NCI-H1417 (cell line): Measurements from ENCODE around the gene SMYD3.

Experiments
- DNase-seq, 3 experiments: peaks; one replicate each; lab custom pipeline; 2025; lab: John Stamatoyannopoulos, UW

SMYD3 gene

DNA sequence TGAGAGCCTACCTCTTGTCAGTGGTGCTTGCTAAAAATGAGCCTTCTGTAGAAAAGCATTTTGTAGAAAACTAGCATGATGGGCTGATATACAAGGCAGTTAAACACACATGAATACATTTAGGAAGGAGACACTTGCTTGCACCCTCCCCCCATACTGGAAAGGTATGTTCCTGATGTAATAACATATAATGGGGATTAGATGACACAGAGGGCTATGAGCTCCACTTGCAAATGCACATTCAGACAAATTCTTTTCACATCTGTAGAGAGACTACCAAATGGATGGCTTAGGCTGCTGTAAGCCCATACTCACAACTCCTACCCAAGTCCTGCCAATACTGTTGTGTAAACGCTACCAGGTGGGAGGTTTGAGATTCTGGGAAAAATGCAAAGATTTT is 634.0 kb downstream of the SMYD3 start:
- no peak for DNase-seq

DNA sequence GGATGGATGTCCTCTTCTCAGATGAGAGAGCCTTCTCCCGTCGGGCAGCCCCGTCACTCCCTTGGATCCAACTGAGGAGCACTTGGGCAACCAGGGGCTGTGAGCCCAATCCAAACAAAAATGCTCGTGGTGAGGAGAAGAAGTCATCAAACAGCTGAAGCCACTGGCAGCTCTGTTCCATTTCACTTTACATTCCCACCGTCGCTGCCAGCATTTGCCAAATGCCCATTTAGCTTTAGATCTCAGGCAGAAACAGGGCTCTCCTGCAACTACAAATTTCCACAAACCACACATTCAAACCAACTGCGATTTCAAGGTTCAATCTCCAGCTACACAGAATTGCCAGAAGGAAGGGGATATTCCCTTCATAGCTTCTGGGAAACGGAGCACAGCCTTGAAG is 634.6 kb downstream of the SMYD3 start:
- no peak for DNase-seq

DNA sequence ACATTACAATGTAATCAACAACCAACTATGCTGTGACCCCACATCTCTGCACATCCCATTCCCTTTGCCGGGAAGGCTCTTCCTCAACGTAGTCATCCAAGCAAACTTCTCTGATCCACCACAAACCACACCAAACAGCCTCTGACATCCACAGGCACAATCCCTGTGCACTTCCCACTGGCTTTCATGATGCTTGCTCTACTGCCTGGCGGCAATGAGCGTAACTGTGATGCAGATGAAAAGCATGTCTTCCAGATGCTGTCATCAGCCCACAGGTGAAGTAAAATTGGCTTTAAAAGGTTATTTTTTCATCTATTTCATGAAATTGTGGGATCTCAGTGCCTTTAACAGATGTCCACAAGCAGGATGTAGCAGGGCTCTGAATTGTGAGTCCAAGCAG is 635.2 kb downstream of the SMYD3 start:
- no peak for DNase-seq

DNA sequence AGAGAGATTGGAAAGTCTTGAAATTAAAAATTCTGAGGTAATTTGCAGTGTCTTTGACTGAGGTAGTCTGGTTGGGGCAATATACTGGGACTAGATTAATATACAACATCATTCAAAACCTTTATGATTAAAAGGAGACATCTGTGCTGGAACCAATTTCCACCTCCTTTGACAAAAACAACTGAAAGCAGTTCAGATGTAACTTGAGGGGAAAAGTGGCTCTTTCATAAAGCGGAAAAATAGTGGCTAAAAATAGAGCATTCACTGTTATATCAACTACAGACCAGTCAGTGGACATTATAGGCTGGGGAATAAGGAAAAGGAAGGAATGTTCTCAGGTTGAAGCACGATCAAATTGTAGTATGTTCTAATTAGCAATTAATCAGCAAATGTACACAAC is 635.9 kb downstream of the SMYD3 start:
- no peak for DNase-seq

DNA sequence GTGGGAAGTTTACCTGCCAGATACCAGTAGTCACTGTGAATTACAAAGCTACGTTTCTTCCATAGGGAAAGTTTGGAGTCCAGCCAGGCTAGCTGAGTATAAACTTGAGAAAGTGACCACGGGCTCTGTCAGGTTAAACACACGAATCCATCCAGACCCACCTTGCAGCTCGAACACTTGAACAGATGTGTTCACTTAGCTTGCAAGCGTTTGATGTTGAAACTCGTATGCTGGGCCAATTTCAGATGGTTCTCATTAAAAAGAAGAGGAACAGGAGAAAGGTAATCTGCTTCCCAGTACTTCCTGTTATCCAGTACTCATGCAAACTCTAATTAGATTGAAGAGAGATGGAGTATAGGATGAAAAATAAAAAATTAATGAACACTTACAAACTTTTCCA is 636.4 kb downstream of the SMYD3 start:
- no peak for DNase-seq

DNA sequence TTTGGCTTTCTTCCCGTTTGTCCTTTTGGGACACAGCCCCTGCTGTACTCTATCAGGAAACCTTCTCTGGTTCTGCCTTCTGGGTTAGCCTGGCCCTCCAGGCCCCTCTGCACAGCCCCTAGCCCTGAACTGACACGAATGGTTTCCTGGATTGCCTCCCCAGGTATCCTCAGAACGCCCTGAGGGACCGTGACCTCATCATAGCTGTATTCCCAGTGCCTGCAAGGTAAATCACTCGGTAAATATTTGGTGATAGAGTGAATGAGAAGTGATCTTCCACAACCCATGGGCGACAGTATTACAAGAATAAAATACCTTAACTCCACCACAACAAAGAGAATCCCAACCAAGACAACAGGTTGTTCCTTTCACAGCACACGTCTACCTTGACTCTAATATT is 637.2 kb downstream of the SMYD3 start:
- DNase-seq, result peak in 2 of 3 experiments; percentile 10 to 19

DNA sequence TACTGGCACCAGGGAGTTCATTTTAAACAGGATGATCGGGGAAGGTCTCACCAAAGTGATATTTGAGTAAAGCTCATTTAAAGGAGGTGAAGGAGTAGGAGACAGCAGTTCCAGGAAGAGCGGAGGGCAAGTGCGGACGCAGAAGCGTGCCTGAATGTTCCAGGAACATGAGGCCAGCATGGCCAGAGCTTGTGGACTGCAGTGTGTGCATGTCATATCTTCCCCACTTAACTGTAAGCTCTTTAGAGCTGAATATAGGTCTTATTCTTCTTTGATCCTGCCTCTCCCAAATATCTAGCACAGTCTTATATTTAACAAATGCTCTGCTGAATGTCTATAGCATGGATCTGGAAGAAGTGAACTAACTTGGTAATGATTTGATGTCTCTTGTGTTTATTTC is 639.3 kb downstream of the SMYD3 start:
- no peak for DNase-seq

DNA sequence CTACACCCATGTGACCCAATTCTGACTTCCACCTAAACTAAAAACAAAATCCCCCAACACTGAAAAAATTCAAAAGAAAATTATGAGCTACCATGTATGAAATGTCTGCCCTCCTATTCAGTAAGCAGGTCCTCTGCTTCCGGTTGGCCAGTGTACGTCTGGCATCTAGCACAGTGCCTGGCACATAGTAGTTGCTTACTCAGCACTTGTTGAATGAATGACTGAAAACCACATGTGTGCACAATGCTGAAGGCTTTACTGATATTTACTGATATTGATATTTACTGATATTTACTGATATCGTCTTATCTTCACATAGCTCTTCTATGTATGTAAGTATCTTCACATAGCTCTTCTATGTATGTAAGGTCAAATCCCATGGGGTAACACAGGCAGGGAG is 642.2 kb downstream of the SMYD3 start:
- no peak for DNase-seq

DNA sequence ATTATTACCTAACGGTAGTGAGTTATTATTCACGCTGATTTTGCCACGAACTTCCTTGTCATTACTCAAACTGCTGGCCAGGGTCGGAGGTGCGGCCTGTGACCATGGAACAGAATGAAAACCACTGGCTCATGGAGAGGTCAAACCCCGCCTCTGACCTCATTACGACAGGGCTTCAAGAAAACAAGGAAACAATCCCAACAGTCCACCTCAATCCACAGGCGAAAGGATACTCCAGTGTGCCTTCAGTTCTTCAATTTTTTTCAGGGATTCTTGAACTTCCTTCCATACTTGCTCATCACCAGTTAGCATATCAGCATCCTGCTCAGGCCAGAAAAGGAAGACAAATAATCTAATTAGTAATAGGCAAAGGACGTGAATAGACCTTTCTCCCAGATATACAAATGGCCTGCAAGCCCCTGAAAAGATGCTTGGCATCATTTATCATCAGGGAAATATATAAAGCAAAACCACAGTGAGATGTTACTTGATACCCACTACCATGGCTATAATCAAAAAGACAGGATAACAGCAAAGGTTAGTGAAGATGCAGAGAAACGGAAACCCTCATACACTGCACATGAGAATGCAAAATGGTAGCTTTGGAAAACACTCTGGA is 643.4 kb downstream of the SMYD3 start:
- DNase-seq, result no peak

DNA sequence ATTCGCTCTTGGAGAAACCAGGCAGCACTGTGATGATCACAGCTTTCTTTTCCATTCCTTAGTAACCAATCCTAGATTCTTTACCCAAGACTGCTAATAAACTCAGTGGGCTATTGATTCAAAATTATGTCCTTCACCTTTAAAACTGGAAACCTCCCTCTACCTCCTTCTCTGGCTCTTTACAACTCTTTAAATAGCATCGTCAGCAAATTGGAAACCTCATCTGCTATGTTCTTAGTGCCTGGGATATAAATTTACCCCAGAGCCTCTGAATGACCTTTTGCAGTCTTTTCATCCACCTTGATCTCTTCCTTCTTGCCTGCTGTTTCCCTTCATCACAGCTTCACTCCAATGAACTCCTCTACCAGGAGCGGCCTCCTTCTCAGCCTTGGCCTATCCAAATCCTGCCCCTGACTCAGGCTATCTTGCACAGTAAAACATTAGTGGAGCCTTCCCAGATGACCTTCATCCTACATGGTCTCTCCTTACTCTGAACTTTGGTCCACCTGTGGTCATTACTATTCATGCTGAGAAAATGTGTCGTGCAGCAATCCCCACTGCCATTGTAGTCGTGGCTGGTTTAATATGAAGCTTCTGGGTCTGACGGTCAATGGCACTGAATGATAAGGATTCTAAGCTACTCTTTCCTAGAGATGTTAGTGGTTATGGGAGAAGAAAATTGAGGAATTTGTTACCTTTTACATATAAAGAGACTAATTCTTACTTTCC is 644.1 kb downstream of the SMYD3 start:
- DNase-seq, result no peak

DNA sequence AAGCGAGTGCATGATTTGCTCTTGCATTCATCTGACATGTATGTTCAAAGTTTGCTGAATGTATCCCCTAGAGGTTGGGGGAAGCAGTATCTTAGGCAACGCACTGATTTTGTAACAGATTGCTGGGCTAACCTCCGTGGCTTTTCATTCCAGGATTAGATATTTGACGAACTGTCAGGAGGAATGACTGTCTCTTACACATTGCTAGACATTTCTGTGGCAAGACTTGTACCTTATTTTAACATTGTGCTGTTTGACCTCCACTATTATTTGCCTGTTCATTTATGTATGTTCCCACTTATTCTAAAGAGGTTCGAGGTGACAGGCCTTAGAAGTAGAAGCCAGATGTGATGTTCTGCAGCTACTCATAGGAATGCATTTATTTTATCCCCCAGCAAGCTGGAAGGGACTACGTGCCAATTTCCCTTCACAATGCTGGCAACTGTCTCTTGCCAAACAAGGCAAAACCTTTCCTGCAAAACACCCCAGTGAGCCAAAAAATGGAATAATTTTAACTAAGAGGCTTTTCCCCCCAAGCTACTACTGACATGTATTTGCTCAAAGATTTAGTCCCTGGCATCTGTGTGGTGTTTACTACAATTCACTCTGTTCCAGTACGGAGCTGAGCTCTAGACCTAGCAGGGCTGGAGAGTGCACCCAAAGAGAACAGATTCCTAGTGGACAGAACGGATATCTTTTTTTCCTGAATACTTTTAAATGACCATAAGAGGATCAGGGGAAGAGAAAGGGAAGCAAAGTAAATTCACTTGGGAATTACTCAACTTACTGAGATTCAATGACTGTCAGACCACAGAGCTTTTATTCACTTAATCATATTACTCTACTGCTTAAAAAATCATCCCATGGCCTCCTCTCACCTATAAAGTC is 646.2 kb downstream of the SMYD3 start:
- no peak for DNase-seq

DNA sequence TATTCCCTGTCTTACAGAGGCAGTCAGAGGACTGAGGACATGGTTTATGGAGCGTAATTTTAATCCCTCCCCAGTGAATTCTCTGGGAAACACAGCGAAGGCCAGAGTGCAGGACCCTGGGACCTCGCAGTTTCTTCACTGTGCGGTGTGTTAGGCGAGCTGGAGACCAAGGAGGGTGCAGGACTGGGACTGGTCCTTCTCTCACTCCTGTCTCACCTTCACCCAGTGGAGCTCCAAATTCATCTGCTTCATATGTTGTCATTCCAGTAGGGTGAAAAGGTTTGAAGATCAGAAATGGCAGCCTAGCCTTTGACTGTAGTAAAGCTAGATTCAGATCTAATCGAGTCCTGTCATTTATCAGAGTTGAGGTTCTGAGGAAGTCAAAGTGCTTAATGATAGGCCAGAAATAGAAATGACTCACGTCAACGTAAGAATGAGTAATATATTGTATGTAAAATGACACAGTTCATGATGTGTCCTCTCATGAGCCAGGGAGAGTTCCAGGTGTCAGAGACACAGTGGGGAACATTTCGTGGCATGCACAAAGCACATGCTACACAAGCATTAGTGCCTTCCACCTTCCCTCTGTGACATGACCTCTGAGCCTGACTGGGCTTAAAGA is 647.5 kb downstream of the SMYD3 start:
- no peak for DNase-seq

DNA sequence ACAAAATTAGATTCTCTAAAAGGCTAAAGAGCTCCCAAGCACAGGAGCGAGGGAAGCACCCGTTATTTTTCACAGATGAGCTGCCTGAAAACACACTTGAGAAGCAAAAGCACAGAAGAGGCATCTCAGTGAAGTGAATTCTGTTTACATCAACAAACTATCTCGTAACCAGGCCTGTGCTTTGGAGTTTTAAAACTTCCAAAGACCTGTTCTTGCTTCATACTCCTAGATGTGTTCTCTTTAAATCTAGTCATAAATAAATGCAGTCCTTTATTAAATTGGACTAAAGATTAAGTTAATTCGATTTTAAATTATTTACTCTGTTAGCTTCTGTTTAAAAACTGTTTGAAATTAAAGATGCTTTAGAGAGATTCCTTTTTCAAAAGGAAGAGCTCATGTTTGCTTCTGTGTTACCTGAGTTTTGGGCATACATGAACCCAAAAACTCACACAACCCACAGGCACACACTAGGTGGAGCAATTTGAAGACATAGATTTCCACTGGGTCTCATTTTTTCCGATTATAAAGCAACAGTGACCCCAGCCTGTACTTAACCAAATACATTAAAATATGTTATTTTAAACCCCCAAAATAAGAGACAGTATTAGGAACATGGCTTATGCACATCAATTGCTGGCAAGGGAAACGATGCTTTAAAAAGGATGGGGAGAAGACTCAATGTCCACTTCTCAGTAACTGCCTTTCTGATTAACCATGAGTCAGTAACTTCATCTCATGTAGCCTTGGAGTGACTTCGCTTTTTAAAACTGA is 648.2 kb downstream of the SMYD3 start:
- peak in 1 of 3 experiments; percentile 45 for DNase-seq

DNA sequence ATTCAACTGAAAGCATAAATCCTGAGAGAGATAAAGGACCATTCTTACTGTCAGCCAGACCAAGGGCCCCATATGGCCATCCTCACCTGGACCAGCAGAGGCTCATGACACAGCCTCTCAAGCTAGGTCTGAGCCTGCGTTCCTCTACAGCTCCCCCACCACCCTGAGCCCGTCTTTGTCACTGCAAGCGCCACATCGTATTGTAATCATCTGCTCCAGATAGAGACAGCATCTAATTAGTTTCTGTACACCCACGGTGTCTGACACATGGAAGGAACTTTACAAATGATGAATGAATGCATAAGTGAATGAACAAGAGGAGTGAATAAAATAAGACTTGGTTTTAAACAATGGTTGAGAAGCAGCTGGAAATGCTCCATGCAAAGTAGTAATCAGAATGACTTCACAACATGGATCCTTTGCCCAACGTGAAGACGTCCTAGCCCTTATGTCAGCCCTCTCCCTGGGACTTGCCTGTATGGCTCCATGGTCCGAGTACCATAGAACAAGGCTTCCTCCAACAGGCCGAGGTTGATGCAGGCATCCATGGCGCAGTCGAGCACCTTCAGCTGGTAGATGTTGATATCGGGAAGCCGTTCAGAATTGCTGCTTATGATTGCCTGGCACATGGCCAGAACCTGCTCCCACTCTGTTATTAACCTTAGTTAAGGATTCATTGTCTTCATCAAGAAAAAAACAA is 648.9 kb downstream of the SMYD3 start:
- DNase-seq, result peak; percentile 7 to 86 (median 34)

DNA sequence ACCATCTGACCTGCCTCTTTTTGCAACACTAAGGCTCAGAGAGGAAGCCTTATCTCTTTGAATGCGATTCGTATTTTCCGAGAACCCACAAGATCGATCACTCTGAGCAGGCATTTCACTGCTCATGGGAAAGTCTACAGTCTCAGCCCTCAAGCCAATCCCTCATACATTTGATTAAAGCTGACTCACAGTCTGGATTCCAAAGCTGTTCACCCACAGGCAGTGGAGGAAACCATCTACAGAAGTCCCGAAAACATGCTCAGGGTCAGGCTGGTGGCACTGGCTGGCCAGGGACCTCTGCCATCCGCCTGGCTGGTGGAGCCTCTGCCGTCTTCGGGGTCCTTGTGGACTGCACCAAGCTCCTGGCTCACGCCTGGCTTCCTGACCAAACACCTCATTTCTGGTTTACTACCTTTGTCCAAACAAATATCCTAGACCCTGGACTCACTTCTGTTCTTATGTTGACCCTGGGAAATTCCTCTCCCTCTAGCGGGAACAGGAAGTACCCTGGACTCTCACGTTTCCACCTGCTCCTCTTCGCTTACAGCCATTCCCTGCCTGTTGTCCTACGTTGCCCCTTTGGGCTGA is 650.0 kb downstream of the SMYD3 start:
- no peak for DNase-seq

DNA sequence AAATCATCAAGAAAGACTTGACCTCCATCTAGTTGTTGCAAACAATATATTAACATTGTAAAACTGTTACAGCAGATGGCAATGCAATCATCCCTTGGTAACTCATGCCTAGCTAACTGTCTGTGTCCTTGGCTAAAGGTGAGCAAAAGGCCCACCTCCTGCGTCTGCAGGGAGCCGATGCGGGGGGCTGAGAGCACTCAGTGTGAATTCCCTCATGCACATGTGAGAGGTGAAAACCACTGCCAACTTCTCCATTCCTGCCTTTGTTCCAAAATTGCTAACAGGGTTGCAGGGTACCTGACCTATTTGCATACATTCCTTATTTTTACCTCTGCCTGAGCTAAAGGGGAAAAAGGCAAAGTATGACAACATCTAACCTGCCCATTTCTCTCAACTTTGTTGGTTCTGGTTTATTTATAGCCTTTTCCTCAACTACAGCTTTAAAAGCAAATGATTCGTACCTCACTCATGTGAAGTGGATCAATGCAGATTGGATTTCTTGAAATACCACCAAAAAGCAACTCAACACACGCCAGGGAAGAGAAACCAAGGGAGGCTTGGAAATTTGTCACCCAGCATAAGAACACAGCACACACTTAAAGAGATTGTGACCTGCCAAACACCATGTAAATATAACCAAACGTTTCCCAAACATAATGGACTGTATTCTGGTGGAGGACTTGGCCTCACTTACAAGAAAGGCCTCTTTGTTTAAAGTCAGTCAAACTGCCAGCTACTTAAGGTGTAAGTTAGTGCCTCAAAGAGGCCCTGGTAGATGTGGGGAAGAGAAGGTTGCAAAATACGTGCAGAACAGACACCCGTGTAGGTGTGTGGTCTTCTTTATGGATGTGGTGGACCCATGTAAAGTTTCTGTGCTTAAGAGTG is 651.0 kb downstream of the SMYD3 start:
- DNase-seq, result no peak

DNA sequence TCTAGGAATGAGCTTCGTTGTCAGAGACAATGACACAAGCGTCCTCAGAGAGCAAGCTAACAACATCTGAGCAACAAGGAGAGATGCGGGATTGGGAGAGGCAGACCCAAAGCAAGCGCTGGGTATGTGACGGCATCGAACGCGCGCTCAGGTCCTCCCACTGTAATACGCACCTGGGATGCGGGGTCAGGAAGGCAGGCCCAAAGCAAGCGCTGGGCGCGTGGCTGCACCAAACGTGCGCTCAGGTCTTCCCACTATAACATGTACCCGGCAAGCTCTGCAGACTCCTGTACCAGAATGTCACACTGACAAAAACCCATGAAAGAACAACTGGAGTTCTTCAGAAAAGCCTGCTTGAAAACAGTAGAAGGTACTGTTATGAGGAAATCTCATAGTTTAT is 653.8 kb downstream of the SMYD3 start:
- no peak for DNase-seq

DNA sequence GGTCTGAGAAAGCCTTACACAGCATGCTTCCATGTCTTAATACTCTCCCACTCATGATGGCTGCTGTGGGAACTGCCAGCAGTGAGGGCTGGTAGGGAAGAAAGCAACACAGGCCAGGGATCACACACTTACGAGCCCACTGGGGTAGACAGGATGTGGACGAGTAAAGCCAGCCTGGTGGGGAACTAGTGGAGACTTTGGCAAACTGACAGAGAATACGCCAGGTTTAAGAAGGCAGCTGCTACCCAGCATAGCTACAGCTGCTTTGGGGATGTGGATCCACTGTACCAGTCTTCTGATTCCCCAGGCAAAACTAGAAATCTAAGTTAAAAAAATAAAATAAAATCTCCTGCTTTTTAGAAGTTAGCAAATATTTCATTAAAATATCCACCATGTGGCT is 664.0 kb downstream of the SMYD3 start:
- DNase-seq, result no peak

DNA sequence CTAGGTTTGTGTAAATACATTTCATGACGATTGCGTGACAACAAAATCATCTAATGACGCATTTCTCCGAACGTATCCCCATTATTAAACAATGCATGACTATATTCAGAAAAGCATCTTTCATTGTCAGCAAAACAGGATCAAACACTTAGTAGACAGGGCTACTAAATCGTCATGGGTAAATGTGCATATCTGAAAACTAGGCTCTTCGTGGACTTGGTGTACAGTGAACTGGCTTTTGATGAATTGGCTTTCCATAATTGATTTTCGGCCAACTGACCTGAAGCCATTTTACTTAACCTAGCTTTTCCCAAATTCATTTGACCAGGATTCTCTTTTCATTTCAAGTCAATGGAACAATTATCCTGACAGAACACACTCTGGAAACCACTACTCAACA is 665.0 kb downstream of the SMYD3 start:
- DNase-seq, result no peak

DNA sequence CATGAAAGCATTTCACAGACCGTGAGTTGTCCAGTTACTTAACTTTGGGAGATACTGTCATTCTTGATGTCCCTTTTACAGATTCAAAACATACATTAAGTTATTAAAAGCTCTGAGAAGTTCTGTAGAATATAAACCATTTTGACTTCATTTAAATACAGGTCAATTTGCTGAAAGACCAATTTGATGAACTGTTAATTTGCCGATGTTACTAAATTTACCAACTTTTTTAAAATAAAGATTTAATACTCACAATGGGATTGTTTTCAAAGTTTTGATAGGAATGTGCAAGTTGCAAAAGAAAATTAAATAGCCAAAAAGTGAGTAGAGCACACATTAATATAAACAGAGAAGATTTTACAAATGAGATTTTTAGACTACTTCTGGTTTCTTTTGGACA is 666.1 kb downstream of the SMYD3 start:
- DNase-seq, result no peak
